Forelimb muscle (tissue), 1 donor: ENCODE results near the gene LRRC75A. TPM values are rescaled to one million over a fixed set of nuclear protein-coding genes. Genes with fewer than 3 reads are reported as not detected.
"Not testable (repeated sequence)": the region's sequence is repeated elsewhere in the genome, so short reads cannot be mapped to it uniquely, and the experiment has no call there.

Experiments
- DNase-seq: peaks from one replicate; pipeline ENCODE4 v3.0.0-alpha.2; 2013; ENCODE audit warnings: low read depth
- polyA plus RNA-seq: library from polyadenylated mRNA; unstranded; fragments of 120-200 nt; gene quantifications from one replicate; pipeline ENCODE4 v1.2.1, GENCODE V29; 2013; ENCODE audit not compliant: insufficient read length

LRRC75A gene
- polyA plus RNA-seq, 1 donor: 6.3 TPM

- no peak for DNase-seq
Measured at GRCh38 chr17:16398270-16399267, 93.4 kb downstream of the LRRC75A start.

GRCh38 chr17:16396693-16397092 lies 95.3 kb downstream of the LRRC75A start:
- DNase-seq: not testable (repeated sequence)

- not testable (repeated sequence) for DNase-seq
Measured at GRCh38 chr17:16395887-16396286, 96.1 kb downstream of the LRRC75A start.

- not testable (repeated sequence) for DNase-seq
Measured at GRCh38 chr17:16392491-16392890, 99.5 kb downstream of the LRRC75A start.

Other genes starting within 250 kb of the LRRC75A start
- gene CENPV, start 138.7 kb downstream of the LRRC75A start, polyA plus RNA-seq: 40.4 TPM
- gene UBB, start 111.1 kb downstream of the LRRC75A start, polyA plus RNA-seq: 1,502 TPM
- 4.5 TPM for gene TRPV2, start 76.6 kb downstream of the LRRC75A start, polyA plus RNA-seq
- gene ZNF287, start 77.0 kb upstream of the LRRC75A start, polyA plus RNA-seq: 5.9 TPM
- gene ZNF624, start 161.7 kb upstream of the LRRC75A start, polyA plus RNA-seq: 5.4 TPM
- gene CCDC144A, start 198.0 kb upstream of the LRRC75A start, polyA plus RNA-seq: 2.0 TPM